H9 (cell line): Measurements from ENCODE around the gene TPTE2. TPM values are rescaled to one million over a fixed set of nuclear protein-coding genes. Genes with fewer than 3 reads are reported as not detected.

ENCODE experiments used
- DNase-seq: peaks from one replicate; pipeline ENCODE4 v3.0.0-alpha.2; 2017
- H2AFZ ChIP-seq: one replicate; pipeline ENCODE4 v1.6.1; 2013; ENCODE audit warnings: mild to moderate bottlenecking, low read length, control low read depth, moderate library complexity
- H2AK5ac ChIP-seq: 2 replicates; pipeline ENCODE4 v1.6.1; 2013; ENCODE audit warnings: low read length, control low read depth, mixed read lengths; ENCODE audit not compliant: insufficient read length
- H2BK120ac ChIP-seq: one replicate; pipeline ENCODE4 v1.6.1; 2013; ENCODE audit warnings: low read depth, mild to moderate bottlenecking, low read length, control low read depth, inconsistent platforms; ENCODE audit not compliant: poor library complexity, severe bottlenecking
- H2BK12ac ChIP-seq: 2 replicates; pipeline ENCODE4 v1.6.1; 2013; ENCODE audit warnings: low read length, control low read depth, mixed read lengths, low read depth; ENCODE audit not compliant: insufficient read length
- H2BK15ac ChIP-seq: 2 replicates; pipeline ENCODE4 v1.6.1; 2013; ENCODE audit warnings: low read depth, low read length, control low read depth
- H2BK20ac ChIP-seq: one replicate; pipeline ENCODE4 v1.6.1; 2013; ENCODE audit warnings: low read depth, mild to moderate bottlenecking, low read length, control low read depth, inconsistent platforms; ENCODE audit not compliant: poor library complexity, severe bottlenecking
- H2BK5ac ChIP-seq: 2 replicates; pipeline ENCODE4 v1.6.1; 2013; ENCODE audit warnings: low read length, control low read depth, mixed read lengths; ENCODE audit not compliant: insufficient read length
- H3K14ac ChIP-seq: 2 replicates; pipeline ENCODE4 v1.6.1; 2013; ENCODE audit warnings: low read length, control low read depth; ENCODE audit not compliant: insufficient read depth
- H3K18ac ChIP-seq: 2 replicates; pipeline ENCODE4 v1.6.1; 2013; ENCODE audit warnings: low read depth, mild to moderate bottlenecking, mixed read lengths, low read length, control low read depth; ENCODE audit not compliant: insufficient read length
- H3K23ac ChIP-seq: 2 replicates; pipeline ENCODE4 v1.6.1; 2013; ENCODE audit warnings: low read length, control low read depth, mixed read lengths, low read depth; ENCODE audit not compliant: insufficient read length
- H3K23me2 ChIP-seq: 2 replicates; pipeline ENCODE4 v1.6.1; 2013; ENCODE audit warnings: low read depth, mild to moderate bottlenecking, mixed read lengths, low read length, control low read depth; ENCODE audit not compliant: insufficient read length, poor library complexity, severe bottlenecking
- H3K27ac ChIP-seq: 2 replicates; pipeline ENCODE4 v1.5.1; 2013; ENCODE audit warnings: low read length, control low read depth, mixed read lengths, low read depth; ENCODE audit not compliant: insufficient read length
- H3K27me3 ChIP-seq: 2 replicates; pipeline ENCODE4 v1.6.1; 2013; ENCODE audit warnings: low read length, control low read depth, inconsistent platforms; ENCODE audit not compliant: insufficient read depth
- H3K4ac ChIP-seq: 2 replicates; pipeline ENCODE4 v1.6.1; 2013; ENCODE audit warnings: low read depth, mild to moderate bottlenecking, control low read depth, inconsistent platforms, low read length, moderate library complexity
- H3K4me1 ChIP-seq: 2 replicates; pipeline ENCODE4 v1.6.1; 2013; ENCODE audit warnings: low read length, control low read depth, inconsistent platforms; ENCODE audit not compliant: insufficient read depth
- H3K4me2 ChIP-seq: 2 replicates; pipeline ENCODE4 v1.6.1; 2013; ENCODE audit warnings: low read length, control low read depth, mixed read lengths; ENCODE audit not compliant: insufficient read length, insufficient read depth
- H3K56ac ChIP-seq: 2 replicates; pipeline ENCODE4 v1.6.1; 2013; ENCODE audit warnings: low read depth, mild to moderate bottlenecking, mixed read lengths, low read length, control low read depth; ENCODE audit not compliant: insufficient read length
- H3K79me1 ChIP-seq: 2 replicates; pipeline ENCODE4 v1.6.1; 2013; ENCODE audit warnings: low read depth, mild to moderate bottlenecking, moderate library complexity, low read length, control low read depth, inconsistent platforms; ENCODE audit not compliant: insufficient read depth, poor library complexity, severe bottlenecking
- H3K79me2 ChIP-seq: 2 replicates; pipeline ENCODE4 v1.6.1; 2013; ENCODE audit warnings: low read length, control low read depth, inconsistent platforms; ENCODE audit not compliant: insufficient read depth
- H3K9ac ChIP-seq: 2 replicates; pipeline ENCODE4 v1.6.1; 2013; ENCODE audit warnings: low read length, control low read depth, mixed read lengths; ENCODE audit not compliant: insufficient read length; ENCODE audit errors: extremely low read depth
- H3K9me3 ChIP-seq: one replicate; pipeline ENCODE4 v1.6.1; 2013; ENCODE audit warnings: low read depth, low read length, inconsistent platforms; ENCODE audit not compliant: control insufficient read depth
- H3T11ph ChIP-seq: one replicate; pipeline ENCODE4 v1.6.1; 2013; ENCODE audit warnings: mild to moderate bottlenecking, low read length, control low read depth, inconsistent platforms
- H4K20me1 ChIP-seq: one replicate; pipeline ENCODE4 v1.6.1; 2013; ENCODE audit not compliant: control insufficient read depth, insufficient read length, insufficient read depth
- H4K5ac ChIP-seq: 2 replicates; pipeline ENCODE4 v1.6.1; 2013; ENCODE audit warnings: low read depth, mild to moderate bottlenecking, mixed read lengths, low read length, control low read depth; ENCODE audit not compliant: insufficient read length
- H4K8ac ChIP-seq: replicated peaks from 2 replicates; pipeline ENCODE4 v1.6.1; 2013; ENCODE audit warnings: low read length, control low read depth, mixed read lengths, low read depth; ENCODE audit not compliant: insufficient read length
- H4K91ac ChIP-seq: 2 replicates; pipeline ENCODE4 v1.6.1; 2013; ENCODE audit warnings: low read depth, mild to moderate bottlenecking, moderate library complexity, mixed read lengths, low read length, control low read depth; ENCODE audit not compliant: insufficient read length
- H3K27ac Mint-ChIP-seq, 3 experiments: 2 replicates in 2 of 3; 3 replicates in 1 of 3; pipeline ENCODE4 v1.8.0; 2020 to 2021; ENCODE audit warnings: mixed read lengths in 3 of 3, mild to moderate bottlenecking in 1 of 3, moderate library complexity in 1 of 3
- H3K27me3 Mint-ChIP-seq: 2 replicates; pipeline ENCODE4 v1.8.0; 2021; ENCODE audit warnings: low read depth, mild to moderate bottlenecking, moderate library complexity, mixed read lengths
- H3K36me3 Mint-ChIP-seq, 3 experiments: 2 replicates in 2 of 3; 3 replicates in 1 of 3; pipeline ENCODE4 v1.8.0; 2020 to 2021; ENCODE audit warnings: low read depth in 3 of 3, mixed read lengths in 3 of 3; ENCODE audit not compliant: insufficient read depth in 1 of 3
- H3K4me1 Mint-ChIP-seq, 2 experiments: 2 replicates each; pipeline ENCODE4 v1.8.0; 2020; ENCODE audit warnings: mixed read lengths in 2 of 2
- H3K4me3 Mint-ChIP-seq, 2 experiments: 2 replicates in 1 of 2; 3 replicates in 1 of 2; pipeline ENCODE4 v1.8.0; 2020 to 2021; ENCODE audit warnings: mild to moderate bottlenecking in 2 of 2, mixed read lengths in 2 of 2, moderate library complexity in 1 of 2
- H3K9me3 Mint-ChIP-seq, 2 experiments: 2 replicates in 1 of 2; 3 replicates in 1 of 2; pipeline ENCODE4 v1.8.0; 2020; ENCODE audit warnings: mild to moderate bottlenecking in 2 of 2, mixed read lengths in 2 of 2, moderate library complexity in 1 of 2
- CTCF ChIP-seq: fragments of 200-600 bp; sonication (generic); conservative IDR thresholded peaks from 3 replicates; pipeline ENCODE4 v1.8.0; 2021; ENCODE audit warnings: antibody characterized with exemption, mild to moderate bottlenecking
- WGBS: extraction: QIAGEN DNeasy Blood & Tissue Kit; methylation state at CpG from one replicate; pipeline ENCODE4 v1.1.7; 2013; ENCODE audit warnings: missing lambda C conversion rate, low lambda C conversion rate, mixed read lengths; ENCODE audit not compliant: insufficient read length; ENCODE audit errors: extremely low coverage; 5-methylcytosine and 5-hydroxymethylcytosine counted together
- total RNA-seq: library from RNA; stranded (reverse); gene quantifications from 2 replicates; pipeline ENCODE4 v1.2.1, GENCODE V29; 2021

The TPTE2 gene
- total RNA-seq, 1 experiment from 2014 or later: not detected

GRCh38 chr13:19597523-19597922, 36.2 kb upstream of the TPTE2 start:
- H3K27ac Mint-ChIP-seq: no peak overlapping the region
- no peak for TF ChIP-seq CTCF
- Histone ChIP-seq H3K4ac (no peak overlapping the region), H3K9ac (no peak overlapping the region), H3K14ac (no peak overlapping the region), H2BK20ac (no peak overlapping the region), H2BK15ac (no peak overlapping the region), H4K20me1 (no peaks in the 10 kb centered on the region), H2AK5ac (no peak overlapping the region), H4K5ac (no peak overlapping the region), H3K9me3 (peaks cover 5% of the 10 kb centered on the region), H4K91ac (no peak overlapping the region), H3K23ac (no peak overlapping the region), H3K23me2 (peaks cover 8% of the 10 kb centered on the region), H3K79me2 (no peaks in the 10 kb centered on the region), H3K4me2 (no peak overlapping the region), H3T11ph (no peak overlapping the region), H3K4me1 (no peaks in the 10 kb centered on the region), H3K79me1 (no peaks in the 10 kb centered on the region), H2BK5ac (no peak overlapping the region), H3K18ac (no peak overlapping the region), H2AFZ (no peak overlapping the region), H3K56ac (no peak overlapping the region), H2BK120ac (no peak overlapping the region), H4K8ac (no peak overlapping the region), H2BK12ac (no peak overlapping the region), H3K27ac (no peak overlapping the region), H3K27me3 (no peaks in the 10 kb centered on the region)
- peaks cover 30 to 56% of the 10 kb centered on the region in 2 experiments for H3K9me3 Mint-ChIP-seq
- WGBS: no CpG with 5 or more reads among the region's 5 CpGs
- peaks cover 25% of the 10 kb centered on the region for H3K27me3 Mint-ChIP-seq
- H3K4me3 Mint-ChIP-seq: no peak overlapping the region
- H3K4me1 Mint-ChIP-seq: peaks cover under 1 to 3% of the 10 kb centered on the region in 2 experiments; a peak in 2 of 4 replicates
- peaks cover 0 to 9% (median 1%) of the 10 kb centered on the region in 3 experiments; a peak in 3 of 7 replicates for H3K36me3 Mint-ChIP-seq
- no peak for DNase-seq
